GM23248 (cell line): ENCODE data around the gene TAS1R3.

Source experiments
- EZH2 ChIP-seq: fragments of 200-600 bp; sonication (generic); IDR thresholded peaks from 2 replicates; pipeline ENCODE4 v1.6.1; 2018; ENCODE audit warnings: antibody characterized with exemption, mild to moderate bottlenecking; ENCODE audit not compliant: insufficient read depth, poor library complexity, severe bottlenecking
- EZH2phosphoT487 ChIP-seq: fragments of 200-600 bp; sonication (generic); IDR thresholded peaks from 2 replicates; pipeline ENCODE4 v1.6.1; 2018; ENCODE audit warnings: antibody characterized with exemption, moderate library complexity, mild to moderate bottlenecking, low read depth; ENCODE audit not compliant: insufficient read depth

DNA sequence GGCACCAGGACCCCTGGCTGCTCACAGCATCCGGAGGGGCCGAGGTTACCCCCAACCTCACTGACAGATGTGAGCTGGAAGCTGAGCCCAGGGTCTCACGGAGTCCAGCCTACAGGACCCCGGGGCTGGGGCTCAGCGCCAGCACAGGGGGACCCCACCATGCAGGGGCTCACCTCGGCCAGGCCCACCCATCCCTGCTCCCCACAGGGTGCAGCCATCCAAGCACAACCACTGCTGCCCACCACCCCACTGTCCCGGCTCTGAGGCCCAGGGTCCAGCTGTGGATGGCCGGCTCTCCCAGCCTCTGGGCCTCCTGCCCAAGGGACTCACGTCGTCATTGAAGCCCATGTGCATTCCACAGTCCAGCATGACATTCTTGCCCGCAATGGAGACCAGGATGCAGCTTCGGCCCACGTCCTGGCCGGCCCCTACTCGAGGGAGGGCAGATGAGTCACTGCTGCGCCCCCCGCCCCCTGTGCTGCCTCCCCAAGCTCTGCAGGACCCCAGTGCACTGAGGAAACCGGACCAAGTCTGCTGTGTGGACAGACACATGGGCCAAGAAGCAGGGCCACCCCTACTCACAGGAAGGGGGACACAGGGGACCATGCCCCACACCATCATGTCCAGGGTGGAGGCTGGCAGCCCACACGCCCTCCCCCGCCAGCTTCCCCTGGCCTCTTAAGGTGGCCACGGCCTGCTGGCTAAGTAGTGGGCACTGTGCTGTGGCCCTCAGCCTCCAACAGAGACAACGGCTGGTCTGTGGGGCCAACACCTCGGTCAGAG lies 10.2 kb upstream of the TAS1R3 start:
- no peak for TF ChIP-seq EZH2
- no peak for TF ChIP-seq EZH2phosphoT487
